HG03442 (cell line): ENCODE results near the gene ZNF460.

Experiments
- ATAC-seq: cut with Tn5 transposase; IDR thresholded peaks from one replicate; pipeline ENCODE4 v1.9.1; 2021; ENCODE audit warnings: mild to moderate bottlenecking, moderate library complexity; ENCODE audit not compliant: unreplicated experiment

Gene ZNF460

DNA sequence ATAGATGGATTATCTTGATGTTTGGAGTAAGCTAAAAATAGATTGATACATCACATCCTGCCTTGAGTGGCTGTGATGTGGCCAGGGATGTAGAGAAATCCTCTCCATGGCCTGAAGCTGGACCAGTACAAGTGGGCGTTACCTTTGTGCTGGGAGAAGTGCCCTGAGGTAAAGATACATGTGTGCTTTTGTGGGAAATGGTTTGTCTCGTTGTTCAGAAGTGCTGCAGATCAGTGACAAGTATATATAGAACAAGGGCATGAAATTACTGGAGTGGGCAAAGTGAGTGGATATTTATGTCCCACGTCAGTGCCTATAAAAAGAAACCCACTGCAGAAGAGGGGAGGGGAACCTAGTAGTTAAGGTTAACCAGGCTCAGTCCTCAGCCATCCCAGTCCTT is 58.6 kb downstream of the ZNF460 start:
- ATAC-seq = no peak

DNA sequence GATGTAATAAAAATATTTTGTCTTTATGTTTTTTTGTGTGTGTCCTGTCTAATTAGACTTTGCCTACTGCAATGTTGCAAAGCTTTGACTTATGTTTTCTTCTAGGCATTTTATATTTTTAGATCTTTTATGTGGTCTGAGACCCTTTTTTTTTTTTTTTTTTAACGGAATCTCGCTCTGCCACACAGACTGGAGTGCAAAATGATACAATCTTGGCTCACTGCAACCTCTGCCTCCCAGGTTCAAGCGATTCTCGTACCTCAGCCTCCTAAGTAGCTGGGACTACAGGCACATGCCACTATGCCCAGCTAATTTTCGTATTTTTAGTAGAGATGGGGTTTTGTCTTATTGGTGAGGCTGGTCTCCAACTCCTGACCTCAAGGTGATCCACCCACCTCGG is 62.3 kb downstream of the ZNF460 start:
- ATAC-seq = no peak
